Skeletal muscle satellite cell (primary cell): ENCODE data around the gene MRPL52.
A peak's percentile ranks its signal among the peaks of the same experiment; 100 is the strongest.

ENCODE experiments used
- H3K27me3 ChIP-seq: 2 replicates; pipeline ENCODE4 v1.7.0; 2013; ENCODE audit warnings: low read length; ENCODE audit not compliant: control insufficient read depth, insufficient read depth
- H3K36me3 ChIP-seq: 2 replicates; pipeline ENCODE4 v1.7.0; 2013; ENCODE audit warnings: mild to moderate bottlenecking, control low read depth, low read length; ENCODE audit not compliant: insufficient read depth
- H3K4me1 ChIP-seq: 2 replicates; pipeline ENCODE4 v1.7.0; 2013; ENCODE audit warnings: low read length; ENCODE audit not compliant: control insufficient read depth, insufficient read depth
- H3K4me2 ChIP-seq: 2 replicates; pipeline ENCODE4 v1.7.0; 2013; ENCODE audit warnings: mild to moderate bottlenecking, low read length
- H3K4me3 ChIP-seq: 2 replicates; pipeline ENCODE4 v1.7.0; 2013; ENCODE audit warnings: low read length
- H3K9ac ChIP-seq: 2 replicates; pipeline ENCODE4 v1.7.0; 2013; ENCODE audit warnings: mild to moderate bottlenecking, low read depth, low read length, moderate library complexity
- H3K9me3 ChIP-seq: replicated peaks from 2 replicates; pipeline ENCODE4 v1.7.0; 2013; ENCODE audit warnings: mild to moderate bottlenecking, control low read depth, low read length

The MRPL52 gene

GRCh38 chr14:22830443-22831010, 840 bp downstream of the MRPL52 start:
- Histone ChIP-seq H3K9me3 (no peaks in the 10 kb centered on the region), H3K36me3 (peaks cover 14% of the 10 kb centered on the region), H3K27me3 (no peaks in the 10 kb centered on the region), H3K4me1 (peaks cover 7% of the 10 kb centered on the region), H3K9ac (peak overlapping the region; percentile 88), H3K4me2 (peak overlapping the region; percentile 86), H3K4me3 (peak overlapping the region; percentile 84)

DNA sequence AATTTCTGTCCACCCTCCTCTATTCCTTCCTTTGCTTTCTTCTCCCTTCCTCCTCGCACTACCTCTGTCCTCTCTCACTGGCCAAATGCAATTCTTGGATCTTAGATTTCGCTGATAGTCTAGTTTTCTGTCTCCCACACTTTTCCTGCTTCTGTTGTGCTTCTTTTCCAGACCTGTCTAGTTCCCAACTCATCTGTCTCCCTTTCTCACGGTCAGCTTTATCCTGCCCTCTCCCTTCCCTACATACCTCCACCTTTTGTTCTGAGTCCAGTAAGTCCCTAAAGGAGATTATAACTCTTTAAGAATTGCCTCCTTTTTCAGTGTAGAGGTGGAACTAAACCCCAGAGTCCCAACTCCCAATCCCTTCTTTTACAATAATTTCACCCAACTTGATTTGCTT, 5.8 kb downstream of the MRPL52 start:
- Histone ChIP-seq H3K4me2 (peak overlapping the region; percentile 95), H3K27me3 (no peaks in the 10 kb centered on the region), H3K4me3 (no peak overlapping the region), H3K9me3 (no peaks in the 10 kb centered on the region), H3K9ac (peak overlapping the region; percentile 99), H3K4me1 (peaks cover 25% of the 10 kb centered on the region), H3K36me3 (peaks cover 36% of the 10 kb centered on the region)

GRCh38 chr14:22836301-22837113, 6.8 kb downstream of the MRPL52 start, which contains the start of gene MMP14:
Gene MMP14 (plus strand): TSS chr14:22836585. CDS start chr14:22836818, 233 bp downstream.
- H3K27me3 ChIP-seq = no peaks in the 10 kb centered on the region
- H3K4me3 ChIP-seq = peak within 1 kb of the TSS; percentile 91
- H3K4me2 ChIP-seq = peak within 1 kb of the TSS; percentile 95
- peaks cover 20% of the 10 kb centered on the region for H3K4me1 ChIP-seq
- H3K9ac ChIP-seq = peak within 1 kb of the TSS; percentile 99
- H3K9me3 ChIP-seq = no peaks in the 10 kb centered on the region
- peaks cover 41% of the 10 kb centered on the region for H3K36me3 ChIP-seq

GRCh38 chr14:22837114-22837749, 7.5 kb downstream of the MRPL52 start:
- peak overlapping the region; percentile 99 for H3K9ac ChIP-seq
- H3K9me3 ChIP-seq = no peaks in the 10 kb centered on the region
- peak overlapping the region; percentile 95 for H3K4me2 ChIP-seq
- peaks cover 20% of the 10 kb centered on the region for H3K4me1 ChIP-seq
- peak overlapping the region; percentile 91 for H3K4me3 ChIP-seq
- H3K36me3 ChIP-seq = peaks cover 48% of the 10 kb centered on the region
- no peaks in the 10 kb centered on the region for H3K27me3 ChIP-seq

DNA sequence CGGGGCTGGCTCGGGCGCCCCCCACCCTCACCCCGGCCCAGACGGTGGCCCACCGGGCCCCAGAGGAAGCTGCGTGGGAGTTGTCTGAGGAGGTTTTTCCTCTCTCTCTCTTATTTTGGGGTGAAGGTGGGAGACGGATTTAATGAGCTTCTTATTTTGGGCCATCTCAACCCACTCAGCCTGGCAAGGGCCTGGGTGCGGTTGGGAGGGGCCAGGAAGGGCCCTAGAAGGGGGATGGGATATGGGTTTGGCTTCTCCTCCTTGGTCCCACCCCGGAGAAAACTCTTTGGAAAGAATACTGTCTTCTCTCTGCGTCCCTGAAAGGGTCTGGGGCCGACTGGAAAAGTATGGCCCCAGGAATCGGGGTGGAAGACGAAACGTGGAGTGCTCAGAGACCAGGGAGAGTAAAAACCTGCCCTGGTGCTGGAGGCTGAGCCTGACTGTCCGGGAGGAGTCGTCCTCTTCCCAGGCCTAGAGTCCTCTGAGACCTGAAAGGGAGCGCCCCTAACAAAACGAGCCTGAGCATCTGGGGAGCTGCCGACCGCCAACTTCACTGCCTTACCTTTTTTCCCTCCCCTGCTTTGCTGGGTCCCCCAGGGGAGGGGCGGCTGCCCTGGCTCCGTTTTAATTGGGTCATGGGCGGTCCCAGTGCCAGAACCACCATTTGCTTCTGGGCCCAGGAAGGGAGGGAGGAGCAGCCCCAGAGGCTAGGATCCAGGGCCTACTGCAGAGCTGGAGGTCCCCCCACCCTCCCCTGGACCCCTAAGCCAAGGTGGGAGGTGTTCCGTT, 8.3 kb downstream of the MRPL52 start:
- Histone ChIP-seq H3K4me2 (peak overlapping the region; percentile 95), H3K4me3 (peak overlapping the region; percentile 91), H3K9me3 (no peaks in the 10 kb centered on the region), H3K4me1 (peaks cover 20% of the 10 kb centered on the region), H3K36me3 (peaks cover 55% of the 10 kb centered on the region), H3K9ac (peak overlapping the region; percentile 99), H3K27me3 (no peaks in the 10 kb centered on the region)

GRCh38 chr14:22838631-22839041, 8.9 kb downstream of the MRPL52 start:
- H3K4me1 ChIP-seq = peaks cover 20% of the 10 kb centered on the region

GRCh38 chr14:22839159-22839779, 9.6 kb downstream of the MRPL52 start:
- H3K36me3 ChIP-seq = peaks cover 60% of the 10 kb centered on the region
- peaks cover 20% of the 10 kb centered on the region for H3K4me1 ChIP-seq
- H3K27me3 ChIP-seq = no peaks in the 10 kb centered on the region
- peak overlapping the region; percentile 99 for H3K9ac ChIP-seq
- no peaks in the 10 kb centered on the region for H3K9me3 ChIP-seq
- H3K4me2 ChIP-seq = peak overlapping the region; percentile 95
- H3K4me3 ChIP-seq = peak overlapping the region; percentile 91

More at GRCh38 chr14:22838631-22839041, 8.9 kb downstream of the MRPL52 start:
- H3K36me3 ChIP-seq = peaks cover 62% of the 10 kb centered on the region
- H3K9ac ChIP-seq = peak overlapping the region; percentile 99
- H3K9me3 ChIP-seq = no peaks in the 10 kb centered on the region
- H3K4me2 ChIP-seq = peak overlapping the region; percentile 95
- no peaks in the 10 kb centered on the region for H3K27me3 ChIP-seq
- H3K4me3 ChIP-seq = peak overlapping the region; percentile 91

DNA sequence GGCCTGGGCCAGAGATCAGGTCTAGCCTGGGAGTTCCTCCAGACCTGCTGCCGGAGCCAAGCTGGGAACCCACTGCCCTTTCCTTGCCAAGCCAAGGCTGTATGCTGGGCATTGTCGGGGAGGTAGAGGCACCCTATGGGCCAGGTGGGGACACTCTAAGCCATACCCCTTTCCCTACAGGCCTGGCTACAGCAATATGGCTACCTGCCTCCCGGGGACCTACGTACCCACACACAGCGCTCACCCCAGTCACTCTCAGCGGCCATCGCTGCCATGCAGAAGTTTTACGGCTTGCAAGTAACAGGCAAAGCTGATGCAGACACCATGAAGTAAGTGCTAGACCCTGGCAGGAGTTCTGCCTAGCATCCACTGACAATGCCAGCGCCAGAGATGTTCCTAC, 11.6 kb downstream of the MRPL52 start:
- peak overlapping the region; percentile 21 for H3K9ac ChIP-seq
- H3K9me3 ChIP-seq = no peaks in the 10 kb centered on the region
- H3K27me3 ChIP-seq = no peaks in the 10 kb centered on the region
- no peak overlapping the region for H3K4me3 ChIP-seq
- H3K36me3 ChIP-seq = peaks cover 75% of the 10 kb centered on the region
- no peak overlapping the region for H3K4me2 ChIP-seq
- H3K4me1 ChIP-seq = peaks cover 19% of the 10 kb centered on the region

DNA sequence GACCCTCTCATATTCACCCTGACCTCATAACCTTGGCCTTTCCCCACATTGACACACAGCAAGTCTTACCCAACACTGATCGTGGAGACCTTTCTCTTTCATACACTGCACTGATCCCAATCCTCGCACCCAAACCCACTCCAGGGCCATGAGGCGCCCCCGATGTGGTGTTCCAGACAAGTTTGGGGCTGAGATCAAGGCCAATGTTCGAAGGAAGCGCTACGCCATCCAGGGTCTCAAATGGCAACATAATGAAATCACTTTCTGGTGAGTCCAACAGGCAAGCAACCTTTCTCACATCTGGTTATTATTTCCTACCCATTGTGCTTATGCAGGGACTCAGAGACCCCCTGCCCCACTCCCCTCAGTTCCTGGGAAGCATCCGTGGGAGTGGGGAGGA, 12.1 kb downstream of the MRPL52 start:
- Histone ChIP-seq H3K9ac (peak overlapping the region; percentile 4), H3K4me3 (no peak overlapping the region), H3K9me3 (no peaks in the 10 kb centered on the region), H3K36me3 (peaks cover 79% of the 10 kb centered on the region), H3K4me2 (no peak overlapping the region), H3K27me3 (no peaks in the 10 kb centered on the region), H3K4me1 (peaks cover 23% of the 10 kb centered on the region)

GRCh38 chr14:22842211-22843122, 12.8 kb downstream of the MRPL52 start:
- H3K36me3 ChIP-seq = peaks cover 82% of the 10 kb centered on the region
- H3K4me1 ChIP-seq = peaks cover 27% of the 10 kb centered on the region

More at GRCh38 chr14:22842211-22843122, 12.8 kb downstream of the MRPL52 start:
- Histone ChIP-seq H3K27me3 (no peaks in the 10 kb centered on the region), H3K9ac (peak overlapping the region; percentile 4), H3K4me2 (no peak overlapping the region), H3K4me3 (no peak overlapping the region), H3K9me3 (no peaks in the 10 kb centered on the region)
